Astrocyte of the hippocampus (primary cell): Measurements from ENCODE around the gene VAV3.
"Not testable (repeated sequence)": the region's sequence is repeated elsewhere in the genome, so short reads cannot be mapped to it uniquely, and the experiment has no call there.

Source experiments
- DNase-seq: peaks from one replicate; pipeline ENCODE4 v3.0.0; 2011; ENCODE audit warnings: low read depth, low spot score

Gene VAV3

DNA sequence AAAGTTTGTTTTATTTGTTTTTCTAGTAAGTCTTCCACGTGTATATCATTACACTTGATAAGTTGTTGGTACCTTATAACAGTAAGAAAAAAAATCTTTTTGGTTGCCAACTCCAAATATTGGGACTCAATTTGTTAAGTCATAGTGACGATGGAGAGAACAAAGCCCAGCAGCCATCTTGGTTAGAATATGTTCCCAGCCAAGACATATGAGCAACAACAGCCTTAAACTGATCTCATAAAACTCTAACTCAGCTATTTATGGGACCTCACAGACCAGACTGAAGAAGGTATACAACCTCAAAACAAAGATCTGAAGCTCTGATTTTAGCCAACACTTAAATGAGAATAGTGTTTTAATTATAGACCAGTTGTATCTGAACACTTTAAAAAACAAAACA is 281.3 kb downstream of the VAV3 start:
- DNase-seq, result no peak

DNA sequence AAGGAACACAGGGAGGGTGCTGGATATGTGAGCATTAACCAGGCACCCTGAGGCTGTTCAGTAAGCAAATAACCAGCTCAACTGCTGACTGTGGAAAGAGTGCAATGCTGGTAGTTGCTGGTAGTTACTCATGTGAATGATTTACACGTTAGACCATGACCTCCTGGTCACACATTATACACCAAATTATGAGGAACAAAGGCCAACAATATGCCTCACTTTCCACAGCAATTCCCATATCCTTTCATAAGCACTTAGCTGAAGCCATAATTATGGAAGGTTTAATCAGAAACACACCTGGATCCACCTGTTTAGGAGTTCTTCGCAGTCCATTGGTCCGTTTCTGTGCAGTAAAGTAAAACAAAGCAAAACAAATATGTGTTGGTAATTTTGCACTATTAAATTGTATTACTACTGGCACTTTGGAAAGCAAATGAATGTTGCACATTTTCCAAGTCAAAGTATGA is 281.8 kb downstream of the VAV3 start:
- DNase-seq, result no peak

DNA sequence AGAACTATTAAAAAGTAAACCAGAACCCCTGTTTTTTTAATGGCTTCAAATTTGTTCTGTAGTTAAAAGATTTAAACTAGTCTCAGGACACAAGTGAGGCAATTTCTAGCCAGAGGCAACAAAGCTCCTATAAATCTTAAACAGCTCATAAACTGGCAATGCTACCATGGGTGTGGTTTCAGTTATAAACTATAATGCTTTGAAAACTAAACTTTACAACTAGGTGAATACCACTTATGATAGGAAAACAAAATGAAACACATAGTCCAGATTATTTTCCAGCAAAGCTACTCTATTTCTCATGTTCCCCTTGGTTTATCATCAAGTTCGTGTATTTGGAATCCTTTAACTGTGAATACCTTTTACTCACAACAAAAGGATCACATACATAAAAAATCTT is 282.5 kb downstream of the VAV3 start:
- no peak for DNase-seq

DNA sequence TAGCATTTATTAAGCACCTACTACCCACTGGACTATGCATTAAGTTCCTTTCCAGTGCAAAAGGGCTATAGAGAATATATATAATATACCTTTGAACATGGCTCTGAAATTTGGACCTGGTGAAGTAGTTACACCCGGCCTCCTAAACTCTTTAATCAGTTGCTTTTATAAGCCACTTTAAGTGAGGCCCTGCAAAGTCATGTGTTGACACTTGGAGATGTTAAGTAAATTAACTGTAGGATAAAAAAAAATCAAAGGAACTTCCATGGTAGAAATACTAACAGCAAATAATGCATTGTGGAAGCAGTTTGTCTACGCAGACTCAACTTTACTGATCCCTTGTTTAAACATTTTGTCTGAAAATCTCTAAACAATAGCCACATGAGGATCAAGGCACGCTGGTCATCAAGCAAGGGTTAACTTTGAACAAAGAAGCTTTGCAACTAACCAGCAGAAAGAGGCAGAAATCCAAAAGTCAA is 283.9 kb downstream of the VAV3 start:
- DNase-seq, result no peak

DNA sequence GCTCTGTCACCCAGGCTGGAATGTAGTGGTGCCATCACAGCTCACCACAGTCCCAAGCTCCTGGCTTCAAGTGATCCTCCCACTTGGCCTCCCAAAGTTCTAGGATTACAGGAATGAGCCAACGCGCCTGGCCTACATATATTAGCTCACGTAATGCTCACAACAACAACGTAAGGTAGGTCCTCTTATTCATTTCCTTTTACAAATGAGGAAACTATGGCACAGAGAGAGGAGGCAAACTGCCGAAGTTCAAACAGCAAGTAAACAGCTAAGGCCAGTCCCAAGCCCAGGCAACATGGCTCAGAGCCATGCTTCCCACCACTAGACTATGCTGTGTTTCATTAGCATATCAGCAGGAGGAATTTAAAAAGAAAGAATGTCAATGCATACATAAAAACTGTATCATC is 284.4 kb downstream of the VAV3 start:
- DNase-seq, result peak; percentile 32

DNA sequence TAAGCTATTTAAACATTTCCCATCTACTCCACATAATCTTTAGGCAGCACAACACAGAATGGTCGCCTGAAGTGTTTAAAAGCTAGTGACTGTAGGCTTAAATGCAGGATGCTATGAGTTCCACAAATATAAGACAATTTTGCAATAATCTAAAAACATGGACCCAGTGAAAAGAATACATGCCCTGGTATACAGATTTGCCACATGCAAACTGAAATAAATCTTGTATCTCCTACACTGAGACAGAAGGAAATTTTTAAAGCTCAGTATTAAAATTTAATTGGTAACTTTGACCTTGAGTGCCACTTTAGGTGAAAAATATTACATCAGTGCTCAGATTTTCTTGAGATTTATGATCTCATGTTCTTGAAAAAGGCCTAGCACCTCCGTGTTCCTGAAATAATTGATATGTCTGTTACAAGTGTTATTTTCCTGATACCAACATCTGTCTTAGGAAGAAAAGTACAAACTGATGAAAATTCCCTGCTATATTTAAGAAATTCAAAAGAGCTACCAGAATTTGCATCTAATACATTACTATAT is 285.5 kb downstream of the VAV3 start:
- no peak for DNase-seq

DNA sequence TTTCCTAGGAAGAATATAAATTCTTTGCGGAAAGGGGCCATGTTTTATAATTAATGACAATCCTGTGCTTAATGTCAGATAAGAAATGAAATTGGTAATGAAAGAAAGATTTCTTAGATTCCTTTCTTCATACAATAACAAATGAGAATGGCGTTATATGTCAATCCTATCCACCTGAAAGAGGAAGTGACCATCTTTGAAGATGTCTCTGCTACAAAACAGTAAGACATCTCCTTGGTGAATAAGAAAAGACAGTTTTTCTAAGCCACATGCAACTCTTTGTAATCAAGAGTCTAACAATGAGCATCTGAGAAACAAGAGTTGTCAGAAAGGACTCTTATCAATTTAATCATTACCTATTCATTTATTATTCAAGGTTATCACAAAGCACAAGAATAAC is 286.0 kb downstream of the VAV3 start:
- DNase-seq, result no peak

DNA sequence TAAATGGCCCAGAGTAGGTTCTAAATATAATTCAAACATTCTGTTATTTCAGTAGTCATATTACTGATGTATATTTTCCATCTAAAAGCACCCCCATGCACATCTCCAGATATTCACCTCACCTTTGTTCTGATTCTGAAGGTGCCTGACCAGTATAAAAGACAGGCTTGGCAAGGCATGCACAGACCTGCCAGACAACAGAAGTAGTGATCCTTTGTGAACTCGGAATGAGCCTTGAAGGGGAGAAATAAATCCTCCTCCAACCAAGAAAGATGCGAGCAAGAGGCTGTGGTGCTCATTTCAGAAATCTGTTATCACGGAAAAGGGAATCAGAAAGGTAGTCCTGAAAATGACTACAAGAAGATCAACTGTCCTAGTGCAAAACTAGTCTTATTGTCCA is 287.3 kb downstream of the VAV3 start:
- DNase-seq, result no peak

DNA sequence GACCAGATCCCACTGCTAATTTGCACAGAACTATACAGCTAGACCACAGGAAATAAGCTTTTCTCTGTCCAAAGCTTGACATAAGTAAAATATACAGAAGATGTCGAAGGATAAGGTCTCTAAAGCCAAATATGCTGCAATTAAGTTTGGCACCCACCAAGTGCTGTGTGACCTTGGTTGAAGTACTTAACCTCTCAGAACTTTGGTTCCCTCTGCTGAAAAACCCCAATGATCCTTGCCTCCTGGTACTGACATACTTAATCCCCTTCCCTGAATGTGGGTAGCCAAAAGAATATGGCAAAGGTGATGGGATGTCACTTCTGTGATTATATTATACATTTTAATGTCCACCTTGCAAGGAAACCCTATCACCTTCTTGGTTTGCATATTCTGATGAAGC is 290.5 kb downstream of the VAV3 start:
- no peak for DNase-seq

DNA sequence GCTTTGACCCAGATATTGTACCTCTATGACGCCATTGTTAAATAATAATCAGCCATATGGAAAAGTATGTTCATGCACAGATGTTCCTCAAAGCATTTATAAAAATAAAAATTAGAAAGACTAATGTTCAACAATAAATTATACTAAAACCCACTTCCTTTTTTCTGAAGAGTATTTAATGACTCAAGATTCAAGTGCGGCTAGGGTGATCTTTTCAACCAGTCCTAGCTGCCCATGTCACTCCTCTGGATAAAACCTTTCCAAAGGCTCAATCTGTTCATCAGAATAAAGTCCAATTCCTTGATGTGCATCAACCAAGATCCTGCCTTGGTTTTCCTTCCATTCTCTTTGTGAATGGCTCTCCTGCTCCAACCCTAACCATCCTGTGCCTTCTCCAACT is 292.0 kb downstream of the VAV3 start:
- no peak for DNase-seq

DNA sequence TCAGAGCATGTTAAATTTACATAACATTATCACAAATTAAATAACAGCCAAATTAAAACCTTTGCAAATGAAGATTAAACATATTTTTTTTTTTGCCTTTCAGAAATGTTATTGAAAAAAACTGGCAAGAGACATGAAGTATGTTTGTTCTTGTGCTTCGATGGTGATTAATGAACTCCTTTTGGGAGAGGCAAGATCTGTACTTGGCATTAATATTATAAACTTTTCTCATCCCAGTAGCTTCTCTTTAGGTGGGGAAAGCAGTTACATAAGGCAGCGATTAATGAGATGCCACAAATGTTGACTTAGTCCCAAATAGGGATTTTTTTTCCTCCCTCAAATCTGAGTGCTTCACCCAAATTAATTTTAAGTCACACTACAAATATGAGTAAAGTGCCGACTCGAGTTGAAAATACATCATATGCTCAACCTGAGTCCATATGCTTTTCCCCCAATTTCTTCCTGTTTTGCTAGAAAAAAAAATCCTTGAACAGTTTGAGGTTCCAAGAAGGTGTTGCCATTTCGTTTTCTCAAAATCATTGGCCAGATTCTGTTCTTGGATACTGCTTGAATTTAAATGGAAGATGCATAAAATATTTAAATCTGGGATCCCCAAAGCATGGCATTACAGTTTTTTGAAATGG is 294.5 kb downstream of the VAV3 start:
- DNase-seq, result no peak

DNA sequence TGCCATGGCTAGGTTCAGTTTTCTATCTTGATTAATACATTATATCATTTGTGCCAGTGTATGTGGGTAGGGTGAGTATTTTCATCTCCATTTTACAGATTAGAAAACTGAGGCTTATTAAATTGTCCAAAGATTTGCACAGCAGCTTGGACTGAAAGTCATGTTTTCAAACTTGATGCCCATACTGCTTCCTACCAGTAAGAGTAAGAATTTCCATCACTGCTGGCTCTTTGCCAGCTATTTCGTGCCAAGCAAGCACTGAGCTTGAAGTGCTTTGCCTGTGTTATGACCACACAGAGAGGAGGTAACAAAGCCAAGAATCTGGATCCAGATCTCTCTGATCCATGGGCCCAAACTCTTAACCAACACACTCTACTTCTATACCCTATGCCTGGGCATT is 295.0 kb downstream of the VAV3 start:
- DNase-seq, result peak; percentile 89

DNA sequence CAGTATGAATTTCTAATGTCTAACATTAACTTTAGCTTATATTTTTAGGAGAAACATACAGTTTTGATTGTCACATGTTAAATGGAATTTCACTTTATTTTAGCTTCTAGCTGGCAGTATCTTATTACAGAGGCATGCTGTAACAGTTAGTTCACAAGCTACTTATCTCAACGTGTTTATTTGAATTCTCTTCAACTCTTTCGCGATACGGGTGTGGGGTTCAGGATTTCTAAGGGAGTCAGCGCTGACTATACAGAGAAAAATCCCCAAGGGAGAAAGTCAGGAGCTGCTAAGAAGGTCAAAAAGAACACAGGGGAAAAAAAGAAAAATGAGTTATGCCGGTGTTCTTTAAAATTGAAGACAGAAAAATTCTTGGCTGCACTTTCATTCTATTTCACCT is 296.2 kb downstream of the VAV3 start:
- no peak for DNase-seq

DNA sequence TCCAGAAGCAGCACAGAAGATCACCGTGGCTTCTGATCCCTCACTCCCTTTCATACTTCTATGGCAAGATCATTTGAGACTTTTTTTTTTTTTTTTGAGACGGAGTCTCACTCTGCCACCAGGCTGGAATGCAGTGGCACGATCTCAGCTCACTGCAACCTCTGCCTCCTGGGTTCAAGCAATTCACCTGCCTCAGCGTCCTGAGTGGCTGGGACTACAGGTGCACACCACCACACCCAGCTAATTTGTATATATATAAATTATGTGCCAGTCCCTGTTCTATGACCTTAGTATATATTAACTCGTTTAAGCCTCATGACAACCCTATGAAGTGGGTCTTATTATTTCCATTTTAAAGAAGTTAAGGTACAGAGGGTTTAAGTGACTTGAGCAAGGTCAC is 298.5 kb downstream of the VAV3 start:
- DNase-seq, result no peak

DNA sequence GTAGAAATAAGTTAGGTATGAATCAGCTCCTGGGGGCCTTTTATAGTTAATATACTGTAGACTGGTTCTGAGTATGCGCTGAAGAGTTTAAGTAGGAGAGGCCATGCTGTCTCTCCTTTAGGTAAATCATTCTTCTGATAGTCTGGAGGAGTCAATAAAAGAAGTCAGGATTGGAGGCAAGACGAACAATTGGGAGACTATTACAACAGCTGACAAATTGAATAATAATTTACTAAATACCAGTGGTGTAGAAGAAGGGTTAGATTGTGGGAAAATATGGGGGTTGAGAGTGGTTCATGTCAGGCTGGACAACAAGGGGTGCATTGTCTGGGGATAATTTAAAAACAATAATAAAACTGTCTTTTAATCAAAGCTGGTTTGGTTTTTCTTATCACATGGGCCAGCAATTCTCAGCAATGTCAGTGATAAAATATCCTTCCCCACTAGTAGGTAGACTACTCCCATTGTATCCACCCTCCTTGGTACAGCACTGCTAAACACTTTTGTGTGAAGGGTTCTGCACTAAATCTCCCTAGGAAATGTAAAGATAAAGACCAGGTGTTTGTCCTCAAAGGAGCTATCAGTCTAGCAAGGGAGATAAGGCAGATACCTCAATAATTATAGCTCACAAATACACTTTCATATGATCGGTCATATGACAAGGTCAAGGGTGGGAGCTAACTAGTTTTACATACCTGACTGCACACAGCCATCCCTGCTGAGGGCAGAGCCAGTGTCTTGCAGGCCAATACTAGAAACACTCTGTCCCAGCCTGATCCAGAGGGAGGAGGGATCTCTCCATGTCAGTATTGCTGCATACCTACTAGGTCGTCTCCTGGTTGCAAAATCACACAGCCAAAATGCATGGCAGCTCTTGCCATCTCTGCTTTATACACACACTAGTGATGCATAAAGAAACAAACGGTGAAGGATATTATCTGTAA is 299.7 kb downstream of the VAV3 start:
- DNase-seq, result no peak

DNA sequence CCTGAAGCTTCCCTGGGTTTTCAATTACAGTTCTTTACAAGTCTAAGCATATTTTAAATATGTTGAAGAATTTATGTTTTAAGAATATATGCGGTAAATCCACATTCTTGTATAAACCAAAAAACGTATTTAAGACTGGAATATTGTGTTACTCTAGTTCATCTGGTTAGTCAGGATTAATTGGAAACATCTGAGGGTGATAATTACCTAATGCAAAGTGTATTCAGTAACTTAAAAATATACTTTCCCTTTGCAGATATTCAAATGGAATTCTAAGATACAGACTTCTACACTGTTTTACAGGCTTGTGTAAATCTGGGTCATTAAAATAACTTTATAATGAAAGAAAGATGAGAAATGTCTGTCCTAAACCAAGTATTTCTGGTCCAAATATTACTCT is 302.0 kb downstream of the VAV3 start:
- no peak for DNase-seq

DNA sequence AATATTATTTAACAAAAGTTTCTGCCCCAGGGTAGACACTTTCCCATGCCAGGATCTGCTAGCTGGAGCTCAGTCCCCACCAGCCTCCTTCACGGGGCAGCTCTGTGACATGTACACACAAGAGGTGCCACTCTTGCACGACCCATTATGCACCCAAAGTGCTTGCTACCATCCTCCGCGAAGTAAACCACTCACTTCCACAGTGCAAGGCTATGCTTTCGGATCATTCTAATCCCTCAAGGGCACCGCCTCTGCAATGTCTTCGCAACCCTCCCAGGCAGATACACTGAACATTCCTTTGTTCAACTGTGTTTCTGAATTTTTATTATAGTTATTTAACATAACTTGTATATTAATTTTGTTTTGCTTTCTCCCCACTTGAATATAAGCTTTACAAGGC is 303.8 kb downstream of the VAV3 start:
- DNase-seq, result no peak

DNA sequence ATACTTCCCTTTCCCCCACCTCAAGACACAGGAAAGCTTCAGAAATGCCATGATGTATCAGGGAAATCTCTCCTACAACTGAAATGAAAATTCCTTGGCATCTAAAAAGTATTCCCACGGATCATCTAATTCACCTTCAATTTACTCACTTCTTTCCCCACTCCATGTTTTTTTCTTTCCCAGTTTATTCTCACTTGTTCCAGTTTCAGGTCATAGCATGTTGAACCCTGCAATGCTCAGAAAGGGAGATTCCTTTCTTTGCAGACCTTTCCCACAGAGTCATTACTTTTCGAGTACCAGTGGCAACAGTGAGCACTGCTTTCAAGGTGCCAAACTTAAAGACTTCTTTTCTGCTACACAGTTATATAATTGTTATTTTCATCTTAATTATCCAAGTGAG is 305.0 kb downstream of the VAV3 start:
- DNase-seq, result no peak

DNA sequence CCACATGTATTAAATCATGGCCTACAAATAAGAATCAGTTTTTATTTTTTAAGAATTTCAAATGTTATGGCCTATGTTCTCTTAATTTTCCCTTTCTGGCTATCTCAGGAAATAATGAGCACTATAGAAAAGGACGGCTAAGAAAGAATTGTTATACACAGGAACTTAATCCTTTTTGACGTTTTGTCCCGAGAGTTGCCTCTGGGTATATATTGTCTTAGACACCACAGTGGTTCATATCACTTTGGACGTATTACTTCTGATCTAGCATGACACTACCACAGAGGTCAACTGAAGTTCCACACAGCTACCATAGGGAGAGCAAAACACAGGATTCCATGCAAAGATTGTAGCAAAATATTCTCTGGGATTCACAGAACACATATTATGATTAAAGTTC is 307.6 kb downstream of the VAV3 start:
- no peak for DNase-seq

DNA sequence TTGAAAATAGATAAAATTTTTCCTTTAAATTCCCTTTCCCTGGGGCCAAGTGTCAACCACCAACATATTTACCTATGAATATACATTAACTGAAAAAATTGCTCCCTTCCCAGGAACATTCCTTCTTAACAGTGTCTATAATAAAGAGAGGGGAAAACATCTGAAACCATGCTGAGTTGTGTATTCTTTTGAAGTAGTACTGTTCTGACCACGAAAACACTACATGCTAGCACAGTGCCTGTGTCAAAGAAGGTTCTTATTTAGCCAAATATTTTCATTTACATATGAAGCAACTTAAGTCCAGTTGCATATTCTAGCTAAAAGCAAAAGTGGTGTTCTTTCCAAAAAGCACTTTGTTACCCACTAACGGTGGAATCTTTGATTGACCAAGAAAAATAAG is 311.2 kb downstream of the VAV3 start:
- peak; percentile 4 for DNase-seq

DNA sequence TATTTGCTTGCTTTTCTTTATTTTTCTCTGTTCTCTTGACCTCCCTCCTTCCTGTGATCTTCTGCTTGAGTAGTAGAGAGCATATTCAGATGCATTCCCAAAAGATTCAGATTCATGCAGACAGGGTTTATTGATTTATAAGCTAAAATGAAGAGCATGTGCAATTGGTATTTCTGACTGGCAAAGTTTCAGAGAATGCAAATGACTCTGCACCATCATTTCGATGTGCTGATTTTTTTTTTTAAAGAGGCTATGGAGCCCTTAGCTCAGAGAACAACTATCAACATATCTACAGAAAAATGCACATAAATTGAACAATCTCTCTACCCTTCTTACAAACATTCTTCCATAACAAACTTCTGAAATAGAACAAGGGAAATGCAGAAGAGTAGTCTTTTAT is 312.0 kb downstream of the VAV3 start:
- no peak for DNase-seq

DNA sequence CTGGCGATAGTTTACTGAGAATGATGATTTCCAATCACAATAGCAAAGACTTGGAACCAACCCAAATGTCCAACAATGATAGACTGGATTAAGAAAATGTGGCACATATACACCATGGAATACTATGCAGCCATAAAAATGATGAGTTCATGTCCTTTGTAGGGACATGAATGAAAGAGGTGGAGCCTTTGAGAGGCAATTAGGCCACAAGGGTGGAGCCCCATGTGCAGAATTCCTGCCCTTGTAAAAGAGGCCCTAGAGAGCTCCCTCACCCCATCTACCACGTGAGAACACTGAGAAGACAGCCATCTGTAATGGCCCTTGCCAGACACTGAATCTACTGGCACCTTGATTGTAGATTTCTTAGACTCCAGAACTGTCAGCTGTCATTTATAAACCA is 314.2 kb downstream of the VAV3 start:
- not testable (repeated sequence) for DNase-seq

DNA sequence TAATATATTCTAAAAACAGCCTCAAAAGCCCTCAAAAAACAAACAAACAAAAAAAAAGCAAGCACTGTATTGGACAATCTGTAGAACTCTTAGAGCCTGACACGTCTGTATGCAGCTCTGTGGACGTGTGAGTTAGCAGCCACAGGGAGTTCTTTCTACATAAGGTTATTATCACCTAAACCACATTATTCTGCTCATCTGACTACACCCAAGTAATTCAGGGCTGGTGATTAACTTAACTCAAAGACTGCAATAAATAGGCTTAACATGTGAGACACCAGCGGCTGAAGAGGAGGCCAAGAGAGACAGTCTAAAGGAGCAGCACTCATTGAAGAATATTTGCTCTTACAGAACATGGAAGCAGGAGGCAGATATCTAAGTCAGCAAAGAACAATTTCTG is 316.0 kb downstream of the VAV3 start:
- DNase-seq, result no peak
